GM19035 (cell line): Measurements from ENCODE around the gene TTC28.

ENCODE experiments used
- ATAC-seq: cut with Tn5 transposase; IDR thresholded peaks from one replicate; pipeline ENCODE4 v1.9.1; 2021; ENCODE audit not compliant: unreplicated experiment

Gene TTC28

DNA sequence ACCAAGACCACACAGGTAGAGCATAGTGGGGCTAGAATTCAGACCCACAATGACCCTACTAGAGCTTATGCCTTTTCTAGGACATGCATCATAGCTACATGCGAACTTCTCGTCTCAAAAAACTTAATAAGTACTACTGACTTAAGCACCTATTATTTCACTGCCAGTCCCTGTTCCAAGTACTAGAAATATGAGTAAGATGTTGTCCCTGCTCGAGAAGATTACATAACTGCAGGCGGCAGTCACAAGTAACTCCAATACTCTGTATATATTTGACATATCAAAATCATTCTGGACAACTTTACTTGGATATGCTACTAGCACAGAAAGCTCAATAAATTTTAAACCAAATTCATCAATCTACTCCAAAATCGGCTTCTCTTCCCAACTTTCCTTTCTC is 235.0 kb downstream of the TTC28 start:
- no peak for ATAC-seq

- no peak for ATAC-seq
Measured at GRCh38 chr22:28443526-28443876, 236.1 kb downstream of the TTC28 start.

DNA sequence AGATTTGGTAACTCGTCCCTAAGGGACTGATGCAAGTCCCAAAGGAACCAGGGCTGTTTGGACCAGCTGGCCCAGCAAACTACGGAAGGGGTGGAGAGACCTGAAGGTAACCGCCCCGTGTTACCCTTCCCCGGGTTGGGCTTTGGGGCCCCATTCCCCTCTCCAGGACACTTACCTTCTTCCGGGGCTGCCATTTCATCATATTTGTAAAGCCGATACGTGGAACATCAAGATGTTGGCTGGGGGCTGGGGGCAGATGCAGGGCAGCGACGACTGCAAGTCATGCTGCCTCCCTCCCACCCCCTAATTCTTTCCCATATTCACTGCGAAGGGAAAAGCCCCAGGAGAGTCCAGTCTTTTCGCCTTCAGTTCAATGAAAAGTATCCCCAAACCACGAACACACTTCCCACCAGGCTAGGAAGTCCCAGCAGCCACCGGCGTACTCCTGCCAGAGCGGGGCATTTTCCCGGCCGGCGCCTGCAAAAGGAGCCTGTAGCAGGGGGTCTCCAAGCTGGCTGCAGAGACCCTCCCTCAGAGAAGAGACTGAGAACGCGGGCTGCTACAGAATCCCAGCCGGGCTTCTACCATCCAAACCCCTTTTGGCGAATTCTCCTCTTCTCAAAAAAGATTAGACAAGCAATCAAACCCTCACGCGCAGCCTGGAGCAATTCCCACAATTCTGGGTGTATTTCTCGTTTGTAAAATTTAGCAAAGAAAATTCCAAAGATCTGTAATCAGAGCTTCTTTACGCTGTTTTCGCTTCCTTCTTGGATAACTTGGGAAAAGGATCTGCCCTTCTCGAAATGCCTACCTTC is 236.7 kb downstream of the TTC28 start:
- ATAC-seq, result no peak

GRCh38 chr22:28442264-28442710 is 237.4 kb downstream of the TTC28 start:
- peak; percentile 68 for ATAC-seq

GRCh38 chr22:28441720-28442263 is 237.8 kb downstream of the TTC28 start:
- ATAC-seq, result no peak

DNA sequence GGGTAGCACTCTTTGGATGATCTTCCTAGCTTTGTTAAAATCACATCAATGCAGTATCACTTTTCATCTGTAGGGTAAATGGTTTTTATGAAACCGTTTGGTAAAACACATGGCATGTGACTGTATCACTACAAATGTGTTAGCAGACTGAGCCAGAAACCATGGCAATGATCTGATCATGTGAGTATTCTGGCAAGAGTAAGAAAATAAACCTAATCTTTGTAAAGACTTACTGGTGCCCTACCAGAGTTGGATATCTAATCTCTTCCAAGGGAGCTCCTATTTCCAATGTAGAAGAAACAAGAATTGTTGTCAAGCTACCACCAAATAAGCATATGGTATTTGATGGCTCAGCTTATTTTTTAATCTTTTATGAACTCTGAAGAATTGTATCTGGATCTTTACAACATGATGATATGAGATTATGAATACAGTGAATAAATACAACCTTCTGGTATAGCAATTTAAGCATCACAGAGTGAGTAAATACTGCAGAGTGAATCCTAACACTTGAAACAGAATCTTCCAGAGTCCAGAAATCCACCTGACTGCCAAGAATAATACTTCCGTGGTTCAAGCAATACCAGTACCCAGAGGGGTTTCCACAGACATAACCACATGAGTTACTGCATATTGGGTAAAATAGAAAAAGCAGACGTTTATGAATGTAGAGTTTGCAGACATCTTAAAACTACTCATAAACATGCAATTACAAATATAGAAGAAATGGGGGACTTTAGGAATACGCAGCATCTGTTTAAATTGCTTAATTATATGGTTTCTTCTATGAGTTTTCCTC is 238.8 kb downstream of the TTC28 start:
- no peak for ATAC-seq

DNA sequence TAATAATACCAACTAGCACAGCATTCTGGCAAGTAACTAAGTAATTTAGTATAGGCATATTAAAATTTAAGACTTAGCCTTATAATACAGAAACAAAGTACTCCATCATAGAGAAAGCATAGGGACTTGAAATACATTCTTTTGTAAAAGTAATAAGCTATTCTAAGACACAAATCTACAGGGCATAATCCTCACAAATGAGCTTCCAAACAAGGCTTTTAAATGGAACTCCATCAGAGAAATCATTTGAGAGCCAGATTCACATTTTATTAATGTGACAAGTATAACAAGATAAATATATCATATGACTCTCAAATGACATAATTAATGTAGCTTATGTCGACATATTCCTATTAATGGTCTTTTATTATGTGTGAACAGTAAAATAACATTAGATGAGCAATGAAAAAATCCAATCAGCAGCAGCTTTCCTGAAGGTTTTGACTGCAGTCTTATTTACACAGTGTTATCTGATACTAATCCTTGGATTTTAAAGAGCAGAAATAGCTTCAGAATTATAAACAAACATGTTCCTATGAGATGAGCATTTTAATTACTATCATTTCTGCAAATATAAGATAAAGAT is 241.4 kb downstream of the TTC28 start:
- no peak for ATAC-seq

GRCh38 chr22:28435982-28436381 is 243.7 kb downstream of the TTC28 start:
- ATAC-seq, result no peak

DNA sequence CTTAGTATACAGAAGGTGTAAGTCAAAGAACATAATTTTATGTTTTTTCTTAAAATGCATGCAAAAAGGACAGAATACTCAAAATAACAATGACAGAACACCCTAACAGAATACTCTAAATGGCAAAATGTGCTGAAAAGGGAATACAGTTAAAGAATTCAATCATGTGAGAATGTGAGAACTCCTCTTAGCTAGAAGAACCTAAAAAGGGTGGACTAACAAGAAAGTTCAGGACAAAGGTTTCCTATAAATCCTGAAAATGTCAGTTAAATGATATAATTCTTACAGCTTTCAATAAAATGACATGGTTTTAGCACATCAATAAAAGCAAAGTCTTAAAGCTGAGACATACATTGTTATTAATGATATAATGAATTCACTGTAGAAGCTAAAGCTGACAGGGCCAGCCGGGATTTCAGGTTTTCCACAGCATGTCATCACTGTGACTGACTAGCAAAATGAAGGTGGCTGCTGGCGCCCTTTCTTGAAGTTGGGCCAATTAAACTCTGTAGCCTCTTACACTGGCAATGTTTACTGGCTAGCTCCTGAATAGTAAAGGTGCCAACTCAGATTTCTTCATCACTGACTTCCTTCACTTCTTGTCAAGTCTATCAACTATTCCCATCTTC is 244.4 kb downstream of the TTC28 start:
- ATAC-seq, result no peak

DNA sequence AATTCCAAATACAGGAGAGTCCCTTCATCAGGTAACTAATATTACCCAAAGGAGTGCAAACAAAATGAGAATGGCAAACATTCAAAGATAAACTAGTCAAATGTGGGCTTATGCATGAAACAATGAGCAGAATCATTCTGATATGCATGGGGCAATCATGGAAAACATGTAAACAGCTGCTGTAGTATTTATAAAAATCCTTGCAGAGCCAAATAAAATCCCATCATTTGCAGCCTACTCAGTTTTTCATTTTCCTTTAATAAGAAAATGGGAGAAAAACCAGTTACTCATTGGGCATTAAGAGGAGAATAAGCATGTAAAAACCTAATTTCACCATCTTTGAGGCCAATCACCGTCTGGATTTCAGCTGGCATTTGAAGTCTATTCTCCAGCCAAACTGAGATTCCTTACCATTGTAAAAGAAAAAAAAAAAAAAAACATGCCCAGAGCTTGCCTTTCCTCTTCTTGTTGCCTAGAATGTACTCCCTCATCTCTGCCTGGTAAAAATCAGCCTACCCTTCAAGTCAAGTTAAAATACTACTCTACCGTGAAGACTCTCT is 249.1 kb downstream of the TTC28 start:
- no peak for ATAC-seq

GRCh38 chr22:28429711-28430110 is 249.9 kb downstream of the TTC28 start:
- no peak for ATAC-seq

GRCh38 chr22:28428271-28428670 is 251.4 kb downstream of the TTC28 start:
- ATAC-seq, result no peak

- ATAC-seq, result no peak
Measured at GRCh38 chr22:28426346-28427132, 253.1 kb downstream of the TTC28 start.

DNA sequence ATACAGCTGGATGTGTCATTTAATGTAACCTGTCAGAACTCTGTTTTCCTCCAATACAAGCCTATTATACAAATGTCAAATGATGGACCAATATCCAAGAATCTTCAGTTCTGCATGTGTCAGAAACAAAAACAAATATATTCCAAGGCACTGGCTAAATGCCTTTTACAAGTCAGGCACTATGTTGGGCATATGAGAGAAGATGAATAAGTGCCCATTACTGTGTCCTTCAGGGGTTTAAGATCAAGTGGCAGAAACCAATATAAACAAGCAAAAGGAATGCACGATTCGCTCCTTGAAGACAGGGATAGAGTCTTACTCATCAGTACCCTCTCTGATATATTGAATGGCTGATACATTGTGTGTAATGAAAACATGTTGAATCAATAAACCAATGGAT is 254.4 kb downstream of the TTC28 start:
- no peak for ATAC-seq

- no peak for ATAC-seq
Measured at GRCh38 chr22:28424427-28425080, 255.1 kb downstream of the TTC28 start.

GRCh38 chr22:28419919-28420318 is 259.7 kb downstream of the TTC28 start:
- no peak for ATAC-seq

DNA sequence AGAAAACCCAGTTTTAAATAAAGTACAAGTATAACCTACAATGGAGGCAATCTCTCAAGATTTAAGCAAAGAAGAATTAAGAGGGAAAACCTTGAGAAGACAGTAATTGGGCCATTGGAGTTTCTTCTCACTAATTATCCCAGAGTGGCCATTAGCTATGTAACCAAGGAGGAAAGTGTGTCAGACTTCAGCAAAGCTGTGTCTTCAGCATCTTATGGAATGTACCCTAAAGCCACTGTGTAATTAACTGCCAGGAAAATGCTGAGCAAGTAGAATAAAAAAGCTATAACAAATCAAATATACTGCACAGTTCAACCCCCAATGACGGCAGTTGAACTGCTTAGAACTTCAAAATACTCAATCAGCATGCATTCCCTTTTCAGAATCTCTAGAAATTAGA is 261.6 kb downstream of the TTC28 start:
- no peak for ATAC-seq

DNA sequence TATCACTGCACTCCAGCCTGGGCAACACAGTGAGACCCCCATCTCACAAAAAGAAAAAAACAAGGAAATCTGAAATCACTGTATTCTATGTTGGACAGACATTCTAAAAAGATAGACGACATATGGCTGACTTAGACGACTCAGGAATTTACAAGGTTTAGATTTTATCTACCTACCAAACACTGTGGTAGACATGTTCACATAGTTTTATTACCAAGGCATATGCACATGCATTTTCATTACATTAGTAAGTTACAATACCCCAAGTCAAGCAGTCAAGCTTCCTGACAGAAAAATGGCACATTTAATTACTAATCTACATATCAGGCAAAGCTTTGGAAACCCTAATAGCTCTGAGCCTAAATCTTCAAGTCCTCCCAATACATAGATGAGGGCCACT is 262.2 kb downstream of the TTC28 start:
- ATAC-seq, result no peak

DNA sequence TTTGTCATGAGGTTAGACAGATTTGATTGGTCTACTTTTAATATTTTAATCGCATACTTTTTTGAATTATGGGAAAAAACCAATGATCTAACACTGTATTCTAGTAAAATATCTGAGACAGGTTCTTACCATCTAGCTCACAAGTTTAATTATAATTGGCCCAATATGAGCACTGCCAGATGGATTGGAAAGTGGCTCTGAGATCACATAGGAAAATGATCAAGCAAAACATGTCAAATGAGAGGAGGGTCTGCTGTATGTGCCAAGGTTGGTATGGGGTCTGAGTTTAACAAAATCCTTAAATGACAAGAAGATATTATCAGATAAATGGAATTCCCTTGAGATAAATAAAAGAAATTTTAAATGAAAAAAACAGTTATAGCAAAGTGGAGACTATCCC is 264.7 kb downstream of the TTC28 start:
- no peak for ATAC-seq
